Adrenal gland (tissue), 5 donors: Measurements from ENCODE around the gene FAM110C.
"Not testable (repeated sequence)": the region's sequence is repeated elsewhere in the genome, so short reads cannot be mapped to it uniquely, and the experiment has no call there.

ENCODE experiments used
- CTCF ChIP-seq, 6 experiments: fragments of 450-650 bp in 4 of 6; fragments of 200-600 bp in 2 of 6; sonication (generic) in 1 of 6; IDR thresholded peaks; 1 replicate in 5 of 6; 2 replicates in 1 of 6; pipeline versions ENCODE4 v1.5.1 to v1.8.0; 2016 to 2021; ENCODE audit warnings: antibody characterized with exemption in 6 of 6, mild to moderate bottlenecking in 2 of 6, moderate library complexity in 1 of 6
- POLR2A ChIP-seq, 2 donors: fragments of 450-650 bp; IDR thresholded peaks; one replicate each; pipeline ENCODE4 v1.6.1; 2017; ENCODE audit warnings: antibody characterized with exemption in 2 of 2, mild to moderate bottlenecking in 2 of 2, moderate library complexity in 1 of 2
- donor health status: DM: no; HTN: no; CAD: no.

DNA sequence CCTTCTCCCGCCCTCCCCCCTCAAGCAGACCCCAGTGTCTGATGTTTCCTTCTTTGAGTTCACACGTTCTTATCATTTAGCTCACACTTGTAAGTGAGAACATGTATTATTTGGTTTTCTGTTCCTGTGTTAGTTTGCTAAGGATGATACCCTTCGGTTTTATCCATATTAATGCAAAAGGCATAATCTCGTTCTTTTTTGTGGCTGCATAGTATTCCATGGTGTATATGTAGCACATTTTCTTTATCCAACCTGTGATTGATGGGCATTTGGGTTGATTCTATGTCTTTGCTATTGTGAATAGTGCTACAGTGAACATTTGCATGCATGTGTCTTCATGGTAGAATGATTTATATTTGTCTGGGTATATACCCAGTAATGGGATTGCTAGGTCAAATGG, 24.1 kb downstream of the FAM110C start:
- TF ChIP-seq CTCF, POLR2A (IDR thresholded peaks at IDR 0.05): not testable (repeated sequence)
